ENCODE data around the gene SSTR1.

SSTR1 gene

DNA sequence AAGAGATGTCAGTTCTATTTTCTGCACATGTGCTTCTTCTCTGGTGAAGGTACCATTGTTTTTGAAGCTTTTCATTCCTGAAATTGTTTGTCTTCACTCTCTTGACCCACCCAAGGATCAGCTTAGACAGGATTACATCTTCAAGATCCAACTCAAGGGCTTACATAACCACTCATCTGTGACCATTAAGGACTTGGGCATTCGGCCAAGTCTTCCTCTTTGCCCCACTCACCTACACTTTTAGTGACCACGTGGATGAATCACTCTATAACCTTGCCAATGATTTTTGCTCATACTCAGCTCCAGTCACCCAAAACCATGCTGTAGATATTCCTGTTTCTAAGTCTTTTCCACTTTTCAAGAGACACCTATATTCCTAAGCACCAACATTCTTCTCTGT is 36.5 kb upstream of the SSTR1 start:
- no peak overlapping the region for H3K27ac ChIP-seq (ENCODE audit: low read depth, low read length)
- H3K9me2 ChIP-seq (replicated peaks; ENCODE audit: insufficient read depth, low read length) = no peaks in the 10 kb centered on the region
- H3K79me2 ChIP-seq (ENCODE audit: insufficient read depth, low read length) = no peaks in the 10 kb centered on the region
- TF ChIP-seq, protein P1, sequence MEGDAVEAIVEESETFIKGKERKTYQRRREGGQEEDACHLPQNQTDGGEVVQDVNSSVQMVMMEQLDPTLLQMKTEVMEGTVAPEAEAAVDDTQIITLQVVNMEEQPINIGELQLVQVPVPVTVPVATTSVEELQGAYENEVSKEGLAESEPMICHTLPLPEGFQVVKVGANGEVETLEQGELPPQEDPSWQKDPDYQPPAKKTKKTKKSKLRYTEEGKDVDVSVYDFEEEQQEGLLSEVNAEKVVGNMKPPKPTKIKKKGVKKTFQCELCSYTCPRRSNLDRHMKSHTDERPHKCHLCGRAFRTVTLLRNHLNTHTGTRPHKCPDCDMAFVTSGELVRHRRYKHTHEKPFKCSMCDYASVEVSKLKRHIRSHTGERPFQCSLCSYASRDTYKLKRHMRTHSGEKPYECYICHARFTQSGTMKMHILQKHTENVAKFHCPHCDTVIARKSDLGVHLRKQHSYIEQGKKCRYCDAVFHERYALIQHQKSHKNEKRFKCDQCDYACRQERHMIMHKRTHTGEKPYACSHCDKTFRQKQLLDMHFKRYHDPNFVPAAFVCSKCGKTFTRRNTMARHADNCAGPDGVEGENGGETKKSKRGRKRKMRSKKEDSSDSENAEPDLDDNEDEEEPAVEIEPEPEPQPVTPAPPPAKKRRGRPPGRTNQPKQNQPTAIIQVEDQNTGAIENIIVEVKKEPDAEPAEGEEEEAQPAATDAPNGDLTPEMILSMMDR (IDR thresholded peaks at IDR 0.05; ENCODE audit: insufficient read depth, low read length, poor library complexity, severe bottlenecking) = no peak
- TF ChIP-seq EZH2phosphoT487 (conservative IDR thresholded peaks at IDR 0.05; ENCODE audit: low read length) = no peak
- no peaks in the 10 kb centered on the region for H3K27me3 ChIP-seq (ENCODE audit: low read length)
- H3K4me2 ChIP-seq (ENCODE audit: low read depth, low read length, poor library complexity, severe bottlenecking) = no peak overlapping the region
- H3K4me3 ChIP-seq (ENCODE audit: insufficient read depth, low read length, poor library complexity, severe bottlenecking) = no peak overlapping the region
- no peak overlapping the region for H3K9ac ChIP-seq (ENCODE audit: low read length)
- H2AFZ ChIP-seq (ENCODE audit: low read depth, low read length, severe bottlenecking) = no peak overlapping the region
- H3K9me3 ChIP-seq (ENCODE audit: insufficient read depth, low read length) = no peaks in the 10 kb centered on the region
- H4K20me1 ChIP-seq (ENCODE audit: low read depth, low read length) = no peaks in the 10 kb centered on the region
- no peaks in the 10 kb centered on the region for H3F3A ChIP-seq (ENCODE audit: insufficient read depth)
- no peaks in the 10 kb centered on the region for H3K36me3 ChIP-seq (ENCODE audit: low read length)

- H3K27me3 ChIP-seq (ENCODE audit: low read length) = no peaks in the 10 kb centered on the region
- H3K4me2 ChIP-seq (ENCODE audit: low read depth, low read length, poor library complexity, severe bottlenecking) = no peak overlapping the region
- no peak overlapping the region for H3K4me3 ChIP-seq (ENCODE audit: insufficient read depth, low read length, poor library complexity, severe bottlenecking)
- H3K27ac ChIP-seq (ENCODE audit: low read depth, low read length) = no peak overlapping the region
- no peaks in the 10 kb centered on the region for H3F3A ChIP-seq (ENCODE audit: insufficient read depth)
- H3K9ac ChIP-seq (ENCODE audit: low read length) = no peak overlapping the region
- no peaks in the 10 kb centered on the region for H3K9me2 ChIP-seq (replicated peaks; ENCODE audit: insufficient read depth, low read length)
- H2AFZ ChIP-seq (ENCODE audit: low read depth, low read length, severe bottlenecking) = no peak overlapping the region
- no peaks in the 10 kb centered on the region for H3K36me3 ChIP-seq (ENCODE audit: low read length)
- TF ChIP-seq, protein P1 (IDR thresholded peaks at IDR 0.05; ENCODE audit: insufficient read depth, low read length, poor library complexity, severe bottlenecking) = no peak
- no peak for TF ChIP-seq EZH2phosphoT487 (conservative IDR thresholded peaks at IDR 0.05; ENCODE audit: low read length)
- no peaks in the 10 kb centered on the region for H4K20me1 ChIP-seq (ENCODE audit: low read depth, low read length)
- no peaks in the 10 kb centered on the region for H3K79me2 ChIP-seq (ENCODE audit: insufficient read depth, low read length)
- H3K9me3 ChIP-seq (ENCODE audit: insufficient read depth, low read length) = 0 out of 2 replicates have a peak, but pooled peaks cover 5% of the 10 kb centered on the region
Observed at GRCh38 chr14:38174711-38175110, 33.0 kb upstream of the SSTR1 start.

DNA sequence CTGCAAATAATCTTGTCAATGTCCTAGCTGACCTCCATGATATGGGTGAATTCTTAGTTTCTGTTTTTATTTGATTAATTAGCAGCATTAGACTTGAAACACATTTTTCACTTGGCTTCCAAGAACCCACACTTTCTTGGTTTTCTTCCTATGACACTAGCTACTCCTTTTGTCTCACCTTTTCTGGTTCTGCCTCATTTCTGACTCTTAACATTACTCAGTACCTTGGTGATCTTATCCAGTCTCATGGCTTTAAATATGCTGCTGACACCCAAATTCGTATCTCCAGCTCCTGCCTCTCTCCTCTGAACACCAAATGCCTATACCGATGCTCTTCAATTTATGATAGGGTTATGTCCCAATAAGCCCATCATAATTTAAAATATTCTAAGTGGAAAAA is 32.0 kb upstream of the SSTR1 start:
- Histone ChIP-seq H3K4me2 (ENCODE audit: low read depth, low read length, poor library complexity, severe bottlenecking) (no peak overlapping the region), H3K27me3 (ENCODE audit: low read length) (no peaks in the 10 kb centered on the region), H3K27ac (ENCODE audit: low read depth, low read length) (no peak overlapping the region), H3K36me3 (ENCODE audit: low read length) (no peaks in the 10 kb centered on the region), H3K9me3 (ENCODE audit: insufficient read depth, low read length) (0 out of 2 replicates have a peak, but pooled peaks cover 5% of the 10 kb centered on the region), H3K9me2 (replicated peaks; ENCODE audit: insufficient read depth, low read length) (no peaks in the 10 kb centered on the region), H2AFZ (ENCODE audit: low read depth, low read length, severe bottlenecking) (no peak overlapping the region), H3F3A (ENCODE audit: insufficient read depth) (no peaks in the 10 kb centered on the region), H3K79me2 (ENCODE audit: insufficient read depth, low read length) (no peaks in the 10 kb centered on the region), H4K20me1 (ENCODE audit: low read depth, low read length) (no peaks in the 10 kb centered on the region), H3K9ac (ENCODE audit: low read length) (no peak overlapping the region), H3K4me3 (ENCODE audit: insufficient read depth, low read length, poor library complexity, severe bottlenecking) (no peak overlapping the region)
- TF ChIP-seq, protein P1 (IDR thresholded peaks at IDR 0.05; ENCODE audit: insufficient read depth, low read length, poor library complexity, severe bottlenecking) = no peak
- TF ChIP-seq EZH2phosphoT487 (conservative IDR thresholded peaks at IDR 0.05; ENCODE audit: low read length) = no peak
